ENCODE results near the gene AAGAB.

DNA sequence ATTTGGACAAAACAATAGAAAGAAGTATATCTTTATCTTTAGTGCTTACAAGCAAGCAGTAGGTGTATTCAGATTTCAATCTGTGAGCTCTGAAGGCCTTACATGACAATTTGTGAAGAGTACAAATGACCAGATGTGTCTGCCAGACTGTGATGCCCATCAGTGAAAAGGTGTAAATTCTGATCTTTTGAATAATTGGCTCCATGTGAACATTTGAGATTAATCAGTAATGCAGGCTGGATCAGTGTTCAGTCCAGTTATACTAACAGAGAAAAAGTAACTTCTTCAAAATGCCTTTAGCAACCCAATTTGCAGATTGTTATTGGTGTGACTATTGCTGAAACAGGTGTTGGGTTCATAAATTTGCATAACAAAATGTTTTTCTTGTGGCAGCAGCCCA, 5.3 kb upstream of the AAGAB start:
- TF ChIP-seq, protein P1, sequence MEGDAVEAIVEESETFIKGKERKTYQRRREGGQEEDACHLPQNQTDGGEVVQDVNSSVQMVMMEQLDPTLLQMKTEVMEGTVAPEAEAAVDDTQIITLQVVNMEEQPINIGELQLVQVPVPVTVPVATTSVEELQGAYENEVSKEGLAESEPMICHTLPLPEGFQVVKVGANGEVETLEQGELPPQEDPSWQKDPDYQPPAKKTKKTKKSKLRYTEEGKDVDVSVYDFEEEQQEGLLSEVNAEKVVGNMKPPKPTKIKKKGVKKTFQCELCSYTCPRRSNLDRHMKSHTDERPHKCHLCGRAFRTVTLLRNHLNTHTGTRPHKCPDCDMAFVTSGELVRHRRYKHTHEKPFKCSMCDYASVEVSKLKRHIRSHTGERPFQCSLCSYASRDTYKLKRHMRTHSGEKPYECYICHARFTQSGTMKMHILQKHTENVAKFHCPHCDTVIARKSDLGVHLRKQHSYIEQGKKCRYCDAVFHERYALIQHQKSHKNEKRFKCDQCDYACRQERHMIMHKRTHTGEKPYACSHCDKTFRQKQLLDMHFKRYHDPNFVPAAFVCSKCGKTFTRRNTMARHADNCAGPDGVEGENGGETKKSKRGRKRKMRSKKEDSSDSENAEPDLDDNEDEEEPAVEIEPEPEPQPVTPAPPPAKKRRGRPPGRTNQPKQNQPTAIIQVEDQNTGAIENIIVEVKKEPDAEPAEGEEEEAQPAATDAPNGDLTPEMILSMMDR (conservative IDR thresholded peaks at IDR 0.05): no peak
- TF ChIP-seq EZH2 (IDR thresholded peaks at IDR 0.05; ENCODE audit: low read depth): no peak

Measured in PC-9 (cell line).